GM23248 (cell line): ENCODE data around the gene LAMA2. TPM values are rescaled to one million over a fixed set of nuclear protein-coding genes. Genes with fewer than 3 reads are reported as not detected.
"Not testable (repeated sequence)": the region's sequence is repeated elsewhere in the genome, so short reads cannot be mapped to it uniquely, and the experiment has no call there.

ENCODE experiments used
- DNase-seq: peaks from one replicate; pipeline ENCODE4 v3.0.0-alpha.2; 2015
- H2AFZ ChIP-seq: fragments of 200-600 bp; sonication (generic); 2 replicates; pipeline ENCODE4 v1.6.1; 2016; ENCODE audit warnings: antibody characterized with exemption
- H3F3A ChIP-seq: fragments of 200-600 bp; sonication (generic); 2 replicates; pipeline ENCODE4 v1.6.1; 2016; ENCODE audit warnings: mild to moderate bottlenecking, antibody characterized with exemption, mixed run types; ENCODE audit not compliant: insufficient read depth
- H3K27ac ChIP-seq: fragments of 200-600 bp; sonication (generic); 2 replicates; pipeline ENCODE4 v1.5.1; 2016; ENCODE audit warnings: mild to moderate bottlenecking
- H3K27me3 ChIP-seq: fragments of 200-600 bp; sonication (generic); replicated peaks from 2 replicates; pipeline ENCODE4 v1.6.1; 2016; ENCODE audit warnings: mild to moderate bottlenecking; ENCODE audit not compliant: insufficient read depth
- H3K36me3 ChIP-seq: fragments of 200-600 bp; sonication (generic); 2 replicates; pipeline ENCODE4 v1.6.1; 2016; ENCODE audit warnings: low read depth, mild to moderate bottlenecking
- H3K4me1 ChIP-seq: fragments of 200-600 bp; sonication (generic); 2 replicates; pipeline ENCODE4 v1.6.1; 2016; ENCODE audit warnings: mild to moderate bottlenecking; ENCODE audit not compliant: insufficient read depth
- H3K4me2 ChIP-seq: fragments of 200-600 bp; sonication (generic); one replicate; pipeline ENCODE4 v1.6.1; 2016; ENCODE audit warnings: mild to moderate bottlenecking; ENCODE audit not compliant: unreplicated experiment
- H3K4me3 ChIP-seq: fragments of 200-600 bp; sonication (generic); 2 replicates; pipeline ENCODE4 v1.5.1; 2016; ENCODE audit warnings: mild to moderate bottlenecking
- H3K79me2 ChIP-seq: fragments of 200-600 bp; sonication (generic); 2 replicates; pipeline ENCODE4 v1.6.1; 2016; ENCODE audit warnings: mild to moderate bottlenecking; ENCODE audit not compliant: insufficient read depth
- H3K9ac ChIP-seq: fragments of 200-600 bp; sonication (generic); 2 replicates; pipeline ENCODE4 v1.6.1; 2016; ENCODE audit warnings: mild to moderate bottlenecking
- H3K9me2 ChIP-seq: fragments of 200-600 bp; sonication (generic); 2 replicates; pipeline ENCODE4 v1.6.1; 2016; ENCODE audit warnings: mixed run types, mild to moderate bottlenecking, moderate library complexity; ENCODE audit not compliant: insufficient read depth
- H3K9me3 ChIP-seq: fragments of 200-600 bp; sonication (generic); one replicate; pipeline ENCODE4 v1.6.1; 2017; ENCODE audit warnings: low read depth
- H4K20me1 ChIP-seq: fragments of 200-600 bp; sonication (generic); 2 replicates; pipeline ENCODE4 v1.6.0; 2016; ENCODE audit not compliant: insufficient read depth
- EZH2 ChIP-seq: fragments of 200-600 bp; sonication (generic); IDR thresholded peaks from 2 replicates; pipeline ENCODE4 v1.6.1; 2018; ENCODE audit warnings: antibody characterized with exemption, mild to moderate bottlenecking; ENCODE audit not compliant: insufficient read depth, poor library complexity, severe bottlenecking
- EZH2phosphoT487 ChIP-seq: fragments of 200-600 bp; sonication (generic); IDR thresholded peaks from 2 replicates; pipeline ENCODE4 v1.6.1; 2018; ENCODE audit warnings: antibody characterized with exemption, moderate library complexity, mild to moderate bottlenecking, low read depth; ENCODE audit not compliant: insufficient read depth
- WGBS, 2 experiments: methylation state at CpG; one replicate each; pipeline ENCODE4 v1.1.6; 2015 to 2017; ENCODE audit warnings: low lambda C conversion rate in 2 of 2, low coverage in 1 of 2; ENCODE audit errors: missing lambda C conversion rate in 2 of 2; 5-methylcytosine and 5-hydroxymethylcytosine counted together
- in situ Hi-C: fragments of 300-500 bp; cut with MboI; formaldehyde crosslinking; loops from 2 replicates; pipeline ENCODE4 v1.15.0; 2020
- polyA plus RNA-seq: library from polyadenylated mRNA; unstranded; fragments of >200 nt; fragmentation: Nextera tagmentation; extraction: Ambion mirVana; gene quantifications from 2 replicates; pipeline ENCODE4 v1.2.1, GENCODE V29; 2016
- total RNA-seq: library from RNA; depleted of rRNA; stranded (reverse); fragments of >200 nt; shearing (Covaris generic); gene quantifications from 2 replicates; pipeline ENCODE4 v1.2.3, GENCODE V29; 2014

LAMA2 gene
- total and polyA plus RNA-seq, 2 experiments from 2014 or later, result 8.3 to 31.1 TPM

GRCh38 chr6:129141499-129141898 is 258.6 kb downstream of the LAMA2 start:
- WGBS, 2 experiments, result 0 to 10% methylated on average over 1 of the region's 1 CpG
- Histone ChIP-seq H3K79me2 (no peaks in the 10 kb centered on the region), H3K4me1 (peaks cover 16% of the 10 kb centered on the region), H3F3A (peaks cover 12% of the 10 kb centered on the region), H2AFZ (no peak overlapping the region), H3K4me2 (peak overlapping the region; percentile 30), H4K20me1 (no peaks in the 10 kb centered on the region), H3K9me3 (no peaks in the 10 kb centered on the region), H3K9ac (no peak overlapping the region), H3K36me3 (no peaks in the 10 kb centered on the region), H3K27me3 (no peaks in the 10 kb centered on the region), H3K4me3 (no peak overlapping the region), H3K27ac (no peak overlapping the region), H3K9me2 (no peaks in the 10 kb centered on the region)
- peak; percentile 56 for DNase-seq
- in situ Hi-C loops, result no loop called here
- TF ChIP-seq EZH2 (no peak), EZH2phosphoT487 (0 out of 2 replicates have a peak, but pooled peaks have one; percentile 34)

GRCh38 chr6:129146902-129147301 is 264.0 kb downstream of the LAMA2 start:
- Histone ChIP-seq H2AFZ (no peak overlapping the region), H4K20me1 (no peaks in the 10 kb centered on the region), H3F3A (no peaks in the 10 kb centered on the region), H3K9me2 (no peaks in the 10 kb centered on the region), H3K4me1 (no peaks in the 10 kb centered on the region), H3K4me2 (no peak overlapping the region), H3K4me3 (no peak overlapping the region), H3K27ac (no peak overlapping the region), H3K79me2 (no peaks in the 10 kb centered on the region), H3K9ac (no peak overlapping the region), H3K9me3 (no peaks in the 10 kb centered on the region), H3K36me3 (no peaks in the 10 kb centered on the region), H3K27me3 (no peaks in the 10 kb centered on the region)
- in situ Hi-C loops, result no loop called here
- TF ChIP-seq EZH2phosphoT487 (no peak), EZH2 (no peak)
- 93 to 98% methylated on average over 3 of the region's 3 CpGs for WGBS, 2 experiments
- no peak for DNase-seq

GRCh38 chr6:129150507-129150906 is 267.6 kb downstream of the LAMA2 start:
- no peak overlapping the region for H3K4me2 ChIP-seq
- in situ Hi-C loops, result no loop called here
- H4K20me1 ChIP-seq, result no peaks in the 10 kb centered on the region
- TF ChIP-seq EZH2phosphoT487 (no peak), EZH2 (no peak)
- no peaks in the 10 kb centered on the region for H3K9me2 ChIP-seq
- H3K9ac ChIP-seq, result no peak overlapping the region
- WGBS, 2 experiments, result 95% methylated on average over 4 of the region's 4 CpGs
- no peaks in the 10 kb centered on the region for H3K27me3 ChIP-seq
- no peak overlapping the region for H3K27ac ChIP-seq
- 0 out of 2 replicates have a peak, but pooled peaks cover 5% of the 10 kb centered on the region for H3K36me3 ChIP-seq
- no peak for DNase-seq
- no peak overlapping the region for H2AFZ ChIP-seq
- no peaks in the 10 kb centered on the region for H3K9me3 ChIP-seq
- H3K4me3 ChIP-seq, result no peak overlapping the region
- H3K79me2 ChIP-seq, result no peaks in the 10 kb centered on the region
- no peaks in the 10 kb centered on the region for H3K4me1 ChIP-seq
- H3F3A ChIP-seq, result no peaks in the 10 kb centered on the region

GRCh38 chr6:129153257-129153656 is 270.3 kb downstream of the LAMA2 start:
- in situ Hi-C loops, result no loop called here
- H4K20me1 ChIP-seq, result no peaks in the 10 kb centered on the region
- H3K27ac ChIP-seq, result no peak overlapping the region
- no peak for DNase-seq
- H2AFZ ChIP-seq, result no peak overlapping the region
- no peaks in the 10 kb centered on the region for H3K79me2 ChIP-seq
- no peak overlapping the region for H3K4me3 ChIP-seq
- H3K27me3 ChIP-seq, result no peaks in the 10 kb centered on the region
- WGBS, 2 experiments, result 67 to 70% methylated on average over 4 of the region's 4 CpGs
- H3K4me2 ChIP-seq, result no peak overlapping the region
- no peaks in the 10 kb centered on the region for H3K9me3 ChIP-seq
- no peak overlapping the region for H3K9ac ChIP-seq
- no peak for TF ChIP-seq EZH2
- TF ChIP-seq EZH2phosphoT487, result no peak
- no peaks in the 10 kb centered on the region for H3K9me2 ChIP-seq
- H3K4me1 ChIP-seq, result no peaks in the 10 kb centered on the region
- H3F3A ChIP-seq, result no peaks in the 10 kb centered on the region
- 0 out of 2 replicates have a peak, but pooled peaks cover 8% of the 10 kb centered on the region for H3K36me3 ChIP-seq

GRCh38 chr6:129159242-129159641 is 276.3 kb downstream of the LAMA2 start:
- H3K9me2 ChIP-seq, in situ Hi-C loops, H3K4me1 ChIP-seq, H3K4me3 ChIP-seq, H3K27me3 ChIP-seq, H3F3A ChIP-seq, H3K4me2 ChIP-seq, DNase-seq, H3K36me3 ChIP-seq, H3K27ac ChIP-seq, H2AFZ ChIP-seq, H4K20me1 ChIP-seq, H3K9me3 ChIP-seq, H3K9ac ChIP-seq, H3K79me2 ChIP-seq: not testable (repeated sequence)
- WGBS, 2 experiments, result 98 to 99% methylated on average over 17 of the region's 17 CpGs
